Stimulated activated CD4-positive, alpha-beta T cell treated with anti-CD3 and anti-CD28 coated beads, Interleukin-1b, Interleukin-23, amount 100 ng/mL, for 1 hour (primary cell): ENCODE measurements around the gene MAGEL2.

Experiments
- DNase-seq, 2 donors: peaks; one replicate each; pipeline ENCODE4 v3.0.0-alpha.2; 2020; ENCODE audit warnings: low read depth in 2 of 2

Gene MAGEL2

DNA sequence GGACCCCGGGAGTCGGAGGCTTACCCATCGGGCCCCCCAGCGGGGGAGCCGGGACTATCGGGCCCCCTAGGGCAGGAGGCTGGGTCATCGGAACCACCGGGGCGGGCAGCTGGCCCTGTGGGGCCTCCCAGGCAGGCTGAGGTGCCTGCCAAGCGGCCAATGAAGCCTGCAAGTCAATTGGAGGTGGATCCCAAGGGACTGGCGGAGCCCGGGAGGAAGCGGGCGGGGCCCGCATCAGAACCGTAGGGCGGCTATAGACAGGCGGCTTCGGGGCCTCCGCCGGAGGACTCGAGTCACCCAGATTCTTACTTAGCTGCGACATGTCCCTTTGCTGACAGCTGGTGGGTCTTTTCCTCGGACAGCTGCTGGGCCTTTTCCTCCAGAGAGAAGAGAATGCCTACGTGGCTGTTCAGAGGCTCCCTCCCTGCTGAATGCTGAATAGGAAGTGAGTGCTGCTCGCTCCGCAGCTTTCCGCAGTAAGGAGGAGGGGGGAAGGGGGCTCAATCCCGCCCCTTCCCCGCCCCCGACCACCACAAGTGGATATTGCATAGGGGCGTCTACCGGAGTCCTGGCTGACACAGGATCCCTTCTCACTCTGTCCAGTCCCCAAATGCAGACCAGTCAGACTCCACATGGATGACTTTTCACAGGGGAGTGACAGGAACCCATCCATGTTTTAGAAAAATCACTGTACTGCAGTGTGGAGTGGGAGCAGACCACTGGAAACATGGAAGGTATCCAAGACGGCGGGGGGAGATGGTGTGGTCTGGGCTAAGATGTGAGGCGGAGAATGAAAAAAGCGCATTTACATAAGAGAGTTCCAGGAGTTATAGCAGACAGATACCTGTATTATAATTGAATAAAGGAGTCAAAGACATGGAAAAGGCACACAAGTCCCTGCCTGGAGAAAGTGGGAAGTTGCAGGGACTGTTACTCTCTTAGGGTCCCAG lies at the start of gene MAGEL2:
Gene MAGEL2 (minus strand): TSS at position 447 of the 950 bp plus-strand sequence. CDS start 125 bp downstream, at position 322.
- DNase-seq: no peak

DNA sequence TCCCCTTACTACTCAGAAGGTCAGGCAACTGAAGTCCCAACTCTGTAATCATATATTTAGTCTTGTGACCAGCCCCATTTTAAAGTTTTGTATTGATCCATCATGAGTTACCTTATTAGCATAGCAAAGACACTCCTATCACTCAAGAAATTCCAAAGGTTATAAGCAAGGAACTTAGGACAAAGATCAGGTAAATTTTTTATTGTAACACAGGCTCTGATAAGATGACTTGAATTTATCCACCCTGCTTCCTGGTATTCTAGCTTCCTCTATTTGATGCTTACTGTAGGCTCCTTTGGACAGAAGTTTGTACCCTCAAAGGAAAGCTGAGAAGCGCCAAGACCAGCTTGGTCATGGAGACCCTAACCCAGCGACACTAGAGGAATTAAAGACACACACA lies 47.6 kb upstream of the MAGEL2 start:
- DNase-seq: no peak

DNA sequence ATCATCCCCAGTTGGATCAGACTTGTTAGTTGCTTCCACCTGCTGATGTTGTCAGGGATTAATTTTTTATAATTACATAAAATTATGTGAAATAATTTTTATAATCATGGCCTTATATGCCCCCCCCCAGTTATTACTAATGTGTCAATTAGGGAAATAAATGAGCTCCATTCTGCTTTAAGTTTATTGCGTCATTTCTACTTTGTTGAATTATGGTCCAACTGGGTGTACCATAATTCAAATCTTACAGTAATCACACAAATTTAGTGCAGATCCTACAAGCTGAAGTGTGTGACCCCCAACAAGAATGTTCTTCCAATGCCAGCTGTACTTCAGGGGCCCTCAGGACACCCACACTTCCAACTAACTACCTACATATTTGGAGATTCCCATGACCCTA lies 46.9 kb upstream of the MAGEL2 start:
- DNase-seq: no peak

DNA sequence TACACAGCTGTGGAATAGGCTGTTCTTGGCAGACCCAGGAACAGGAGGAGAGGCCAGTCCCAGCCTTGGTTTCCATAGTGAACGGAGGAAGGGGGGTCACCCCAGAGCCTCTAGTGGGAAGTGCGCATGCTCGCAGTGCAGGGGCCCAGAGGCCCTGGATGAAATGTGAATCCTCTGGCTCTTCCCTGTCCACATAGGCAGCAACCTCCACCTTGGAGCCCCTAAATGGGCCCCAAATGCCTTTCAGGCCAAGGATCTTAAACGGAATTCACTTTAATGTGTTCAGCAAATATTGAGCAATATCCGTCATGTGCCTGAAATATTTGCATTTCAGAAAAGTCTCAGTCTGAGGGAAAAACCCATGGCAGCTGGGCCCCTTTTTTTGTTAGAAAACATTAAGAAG lies 42.8 kb upstream of the MAGEL2 start:
- no peak for DNase-seq

DNA sequence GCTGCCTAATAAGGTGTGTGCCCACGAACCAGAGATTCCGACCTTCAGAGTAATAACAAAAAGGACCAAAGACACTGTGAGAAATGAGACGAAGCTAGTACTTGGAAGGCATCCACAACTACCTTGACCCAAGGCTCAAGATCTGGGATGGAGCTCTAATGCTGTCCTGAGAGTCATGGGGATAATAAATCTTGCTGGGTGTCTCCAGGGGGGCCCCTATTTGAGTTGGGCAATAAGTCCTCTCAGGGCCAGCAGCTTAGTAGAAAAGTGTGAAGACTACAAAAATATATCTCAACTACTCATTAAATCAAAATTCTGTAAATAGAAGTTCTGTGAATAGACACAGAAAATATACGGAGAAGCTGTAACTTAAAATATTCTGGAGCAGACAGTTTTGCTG lies 42.3 kb upstream of the MAGEL2 start:
- DNase-seq: no peak

DNA sequence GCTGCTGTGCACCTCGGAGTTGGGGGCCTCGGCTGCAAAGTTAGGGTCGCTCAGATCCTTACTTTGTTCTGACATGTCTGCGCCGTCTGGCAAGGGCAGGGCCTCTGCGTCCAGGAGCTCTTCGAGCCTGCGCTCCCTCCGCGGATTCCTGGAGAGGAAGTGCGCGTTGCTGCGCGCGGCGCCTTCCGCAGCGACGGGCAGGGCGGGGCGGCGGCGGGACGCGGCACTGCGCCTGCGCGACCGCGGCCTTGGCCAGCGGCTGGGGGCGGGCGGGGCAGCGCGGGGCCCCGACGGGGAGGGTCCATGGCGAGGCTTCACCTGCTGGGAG lies 39.4 kb upstream of the MAGEL2 start, which contains the start of gene NDN:
Gene NDN (minus strand): TSS at position 163 of the 328 bp plus-strand sequence. CDS start 88 bp downstream, at position 75.
- no peak for DNase-seq

DNA sequence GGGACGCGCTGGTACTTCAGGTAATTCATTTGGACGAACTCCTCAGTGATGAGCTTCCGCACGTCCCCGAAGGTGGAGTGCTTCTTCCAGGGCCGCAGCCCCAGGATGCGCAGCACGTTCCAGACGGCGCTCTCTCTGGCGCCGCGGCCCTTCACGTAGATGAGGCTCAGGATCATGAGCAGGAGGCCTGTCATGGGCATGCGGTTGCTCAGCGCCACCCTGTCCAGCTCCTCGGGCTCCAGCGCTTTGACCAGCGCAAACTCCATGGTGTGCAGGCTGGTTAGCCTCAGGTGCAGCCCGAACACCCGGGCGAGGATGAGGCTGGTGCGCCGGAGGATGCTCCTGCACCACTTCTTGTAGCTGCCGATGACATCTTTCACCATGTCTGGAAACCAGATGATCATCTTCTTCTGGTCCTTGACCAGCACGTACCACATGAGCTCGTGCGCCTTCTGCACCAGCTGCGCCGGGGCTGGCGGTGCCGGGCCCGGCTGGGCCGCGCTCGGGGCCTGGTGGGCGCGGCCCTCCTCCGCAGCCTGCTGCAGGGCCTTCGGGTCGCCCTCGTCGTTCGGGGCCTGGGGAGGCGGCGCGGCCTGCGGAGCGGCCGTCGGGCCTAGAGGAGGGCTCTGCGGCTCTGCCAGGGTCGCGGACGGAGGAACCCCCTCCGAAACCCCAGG lies 38.9 kb upstream of the MAGEL2 start:
- no peak for DNase-seq

DNA sequence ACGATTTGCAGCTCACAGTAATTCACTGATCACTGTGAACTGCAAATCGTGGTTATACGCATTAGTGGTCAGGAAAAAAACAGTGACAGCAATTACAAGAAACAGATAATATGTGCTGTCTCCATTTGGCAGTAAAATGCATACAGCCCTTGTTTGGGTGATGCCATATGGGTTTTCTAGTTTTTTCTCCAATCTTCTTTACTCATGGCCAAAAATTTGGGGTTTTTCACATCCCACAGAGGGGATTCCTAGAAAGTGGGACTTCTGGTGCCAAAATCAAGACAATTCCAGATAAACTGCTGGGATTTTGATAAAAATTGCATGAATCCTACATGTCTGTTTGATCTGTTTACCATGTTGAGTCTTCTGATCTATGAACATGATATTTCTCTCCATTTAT lies 23.8 kb upstream of the MAGEL2 start:
- no peak for DNase-seq

DNA sequence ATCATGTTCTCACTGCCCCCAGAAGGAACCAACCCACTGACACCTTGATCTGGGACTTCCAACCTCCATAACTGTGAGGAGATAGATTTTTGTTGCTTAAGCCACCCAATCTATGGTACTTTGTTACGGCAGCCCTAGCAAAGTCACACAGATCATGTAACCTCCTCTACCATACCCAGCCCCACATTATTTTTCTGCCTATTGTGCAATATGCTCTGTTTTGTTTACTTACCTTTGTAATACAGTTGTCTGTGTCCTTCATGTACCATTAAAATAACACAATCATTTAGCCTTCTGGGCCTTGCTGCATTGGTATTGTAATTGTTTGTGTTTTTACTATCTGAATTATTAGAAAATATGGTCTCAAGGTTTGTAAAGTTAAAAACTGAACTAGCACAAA lies 23.3 kb upstream of the MAGEL2 start:
- DNase-seq: no peak

DNA sequence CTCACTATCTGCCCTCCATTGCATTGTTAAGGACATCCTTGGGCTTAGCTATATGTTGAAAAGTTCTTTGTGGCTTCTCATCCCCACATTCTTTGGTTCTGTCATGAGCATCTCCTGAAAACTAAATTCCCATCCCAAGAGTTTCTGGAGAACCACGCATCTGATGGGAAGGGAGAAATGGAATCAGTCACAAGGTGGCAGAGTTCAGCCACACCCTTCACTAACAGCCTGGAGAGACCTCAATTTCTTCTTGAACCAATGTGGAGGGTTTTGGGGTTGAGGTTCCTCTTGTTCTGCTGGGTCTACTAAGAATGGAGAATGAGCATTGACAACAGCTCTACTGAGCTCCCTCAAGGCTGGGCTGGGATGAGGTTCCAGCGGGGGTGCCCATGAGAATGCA lies 15.6 kb upstream of the MAGEL2 start:
- DNase-seq: no peak

DNA sequence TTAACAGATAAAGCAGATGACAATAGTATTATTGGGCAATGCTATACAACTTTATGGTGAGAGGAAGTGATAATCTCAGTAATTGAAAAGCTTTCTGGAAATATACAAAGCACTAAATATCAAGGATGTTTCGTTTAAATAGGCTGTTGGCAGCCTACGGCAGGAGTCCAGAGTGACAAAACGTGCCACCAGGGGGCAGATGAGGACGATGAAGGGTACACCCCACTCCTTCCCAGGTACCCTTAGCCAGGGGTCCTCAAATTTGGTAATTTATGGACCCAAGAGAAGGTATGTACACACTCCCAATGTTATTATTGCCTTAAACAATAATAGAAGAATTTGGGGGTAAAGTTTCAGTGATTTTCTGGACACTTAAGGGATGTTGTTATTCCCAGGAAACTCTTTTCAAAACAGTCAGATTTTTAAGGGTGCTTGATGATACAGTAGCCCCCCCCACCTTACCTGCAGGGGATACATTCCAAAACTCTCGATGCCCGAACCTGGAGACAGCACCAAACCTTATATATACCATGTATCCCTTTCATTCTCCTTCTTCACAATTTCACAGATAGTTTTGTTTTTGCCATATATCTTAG lies 1.4 kb upstream of the MAGEL2 start:
- DNase-seq: peak in 1 of 2 donors; percentile 16

DNA sequence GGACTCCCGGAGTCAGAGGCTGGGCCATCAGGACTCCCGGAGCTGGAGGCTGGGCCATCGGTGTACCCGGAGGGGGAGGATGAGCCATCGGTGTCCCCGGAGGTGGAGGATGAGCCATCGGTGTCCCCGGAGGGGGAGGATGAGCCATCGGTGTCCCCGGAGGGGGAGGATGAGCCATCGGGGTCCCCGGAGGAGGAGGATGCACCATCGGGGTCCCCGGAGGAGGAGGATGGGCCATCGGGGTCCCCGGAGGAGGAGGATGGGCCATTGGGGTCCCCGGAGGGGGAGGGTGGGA lies 719 bp downstream of the MAGEL2 start:
- DNase-seq: no peak

DNA sequence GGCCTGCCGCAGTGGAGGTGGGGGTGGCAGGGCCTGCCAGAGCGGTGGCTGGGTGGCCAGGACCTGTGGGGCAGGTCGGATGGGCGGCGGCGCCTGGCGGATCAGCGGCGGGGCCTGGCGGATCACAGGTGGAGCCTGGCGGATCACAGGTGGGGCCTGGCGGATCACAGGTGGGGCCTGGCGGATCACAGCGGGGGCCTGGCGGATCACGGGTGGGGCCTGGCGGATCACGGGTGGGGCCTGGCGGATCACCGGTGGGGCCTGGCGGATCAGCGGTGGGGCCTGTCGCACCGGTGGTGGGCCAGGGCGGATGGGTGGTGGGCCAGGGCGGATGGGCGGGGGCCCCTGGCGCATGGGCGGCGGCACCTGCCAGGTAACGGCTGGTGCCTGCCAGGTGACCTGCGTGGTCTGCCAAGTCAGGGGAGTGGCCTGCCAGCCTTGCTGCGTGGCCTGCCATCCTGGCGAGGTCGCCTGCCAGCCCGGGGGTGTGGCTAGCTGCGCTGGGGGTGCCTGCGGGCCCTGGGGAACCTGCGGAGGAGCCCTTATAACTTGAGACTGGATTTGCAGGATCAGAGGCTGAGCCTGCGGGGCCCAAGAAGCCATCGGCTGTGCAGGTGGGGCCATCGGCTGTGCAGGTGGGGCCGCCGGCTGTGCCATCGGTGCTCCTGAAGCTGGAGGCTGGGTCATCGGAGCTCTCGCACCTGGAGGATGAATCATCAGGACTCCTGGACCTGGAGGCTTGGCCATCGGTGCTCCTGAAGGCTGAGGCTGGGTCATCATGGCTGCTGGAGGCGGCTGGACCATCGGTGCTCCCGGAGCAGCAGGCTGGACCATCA lies 1.3 kb downstream of the MAGEL2 start:
- DNase-seq: no peak

DNA sequence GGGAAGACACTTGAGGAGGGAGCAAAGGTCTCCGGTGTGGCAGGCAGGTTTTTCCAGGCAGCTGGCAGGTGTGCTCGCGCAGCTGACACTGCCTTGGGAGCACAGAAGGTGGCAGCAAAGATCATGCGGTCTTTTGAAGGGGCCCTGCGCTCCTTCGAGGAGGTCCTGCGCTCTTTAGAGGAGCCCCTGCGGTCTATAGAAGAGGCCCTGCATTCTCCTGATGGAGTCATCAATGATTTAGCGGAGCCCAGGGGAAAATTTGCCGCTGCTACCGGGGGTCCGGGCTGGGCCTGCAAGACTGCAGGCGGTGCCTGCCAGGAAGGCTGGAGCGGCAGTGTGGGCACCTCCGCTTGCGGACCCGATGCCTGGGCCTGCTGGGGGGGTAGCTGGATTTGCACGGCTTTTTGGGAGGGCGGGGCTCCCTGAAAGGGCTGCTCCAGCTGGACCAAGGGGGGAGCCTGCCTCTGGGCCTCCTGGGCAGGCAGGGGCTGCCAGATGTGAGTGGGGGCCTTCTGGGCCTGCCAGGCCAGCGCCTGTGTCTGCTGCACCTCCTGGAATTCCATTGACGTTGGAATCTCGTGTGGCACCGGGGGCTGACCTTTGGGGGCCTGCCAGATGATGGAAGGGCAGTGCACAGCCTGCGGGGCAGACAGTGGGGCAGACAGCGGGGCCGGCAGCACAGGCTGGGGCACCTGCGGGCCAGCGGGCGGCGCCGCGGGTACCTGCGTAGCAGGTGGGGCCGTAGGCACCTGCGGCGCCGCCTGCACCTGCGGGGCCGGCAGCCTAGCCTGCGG lies 2.1 kb downstream of the MAGEL2 start:
- no peak for DNase-seq

DNA sequence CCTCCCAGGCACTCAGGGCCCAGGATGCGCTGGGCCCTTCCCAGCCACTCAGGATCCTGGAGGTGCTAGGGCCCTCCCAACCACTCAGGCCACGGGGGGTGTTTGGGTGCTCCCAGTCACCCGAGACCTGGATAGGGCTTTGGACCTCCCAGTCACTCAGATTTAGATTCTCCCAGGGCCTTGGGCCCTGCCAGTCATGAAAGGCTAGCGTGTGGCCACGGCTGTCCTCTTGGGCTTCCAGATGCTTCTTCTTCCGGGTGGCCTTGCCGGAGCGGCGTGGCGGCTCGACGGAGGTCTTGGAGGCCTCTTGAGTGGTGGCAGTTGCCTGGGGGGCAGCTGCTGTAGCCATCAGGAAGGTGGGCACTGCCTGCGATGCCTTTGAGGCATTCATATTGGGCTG lies 2.8 kb downstream of the MAGEL2 start:
- no peak for DNase-seq

DNA sequence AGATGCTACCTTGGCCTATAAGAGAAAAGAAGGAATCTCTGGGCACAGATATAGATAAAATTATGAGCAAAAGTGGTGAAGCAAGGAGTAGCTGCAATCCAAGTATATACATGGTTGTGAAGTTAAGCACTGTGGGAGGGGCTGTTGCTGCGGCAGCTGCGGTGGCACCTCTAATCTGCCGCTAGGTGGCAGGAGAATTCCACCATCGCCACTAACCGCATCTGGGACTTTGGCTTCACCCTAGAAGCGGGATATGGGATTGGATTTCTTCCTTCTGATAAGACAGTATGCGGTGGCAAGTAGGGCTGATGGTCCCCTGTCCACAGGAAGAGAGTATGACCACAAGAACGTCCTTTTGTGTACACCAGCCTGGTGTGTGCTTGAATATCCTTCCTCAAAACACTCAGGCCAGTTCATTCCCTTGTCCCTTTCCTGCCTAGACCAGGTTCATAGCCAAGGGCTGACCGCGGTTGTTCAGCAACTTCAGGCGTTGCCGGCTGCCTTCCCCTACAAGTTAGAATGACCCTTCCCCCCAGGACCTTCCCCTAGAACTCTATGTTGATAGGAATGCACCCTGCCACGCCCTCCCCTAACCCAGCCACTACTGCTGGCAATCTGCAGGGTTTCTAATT lies 5.1 kb downstream of the MAGEL2 start:
- DNase-seq: peak in 1 of 2 donors; percentile 8

DNA sequence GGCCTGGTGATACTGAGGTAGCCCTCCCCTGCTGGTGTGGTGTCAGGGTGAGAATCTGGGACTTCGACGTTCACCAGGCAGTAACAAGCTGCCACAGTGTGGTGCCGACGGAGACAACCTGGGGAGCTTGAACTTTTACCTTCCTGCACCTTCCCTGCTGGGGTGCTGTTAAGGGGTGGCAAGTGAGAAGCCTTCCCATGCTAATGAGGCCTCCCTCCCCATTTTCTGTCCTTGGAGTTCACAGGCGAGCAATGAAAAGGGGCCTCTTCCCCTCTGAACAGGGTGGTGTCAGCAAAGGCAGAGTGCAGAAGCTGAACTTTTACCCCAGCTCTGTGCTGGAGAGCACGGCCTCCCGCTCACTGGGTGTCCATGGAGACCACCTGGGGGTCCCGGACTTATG lies 13.5 kb downstream of the MAGEL2 start:
- no peak for DNase-seq

DNA sequence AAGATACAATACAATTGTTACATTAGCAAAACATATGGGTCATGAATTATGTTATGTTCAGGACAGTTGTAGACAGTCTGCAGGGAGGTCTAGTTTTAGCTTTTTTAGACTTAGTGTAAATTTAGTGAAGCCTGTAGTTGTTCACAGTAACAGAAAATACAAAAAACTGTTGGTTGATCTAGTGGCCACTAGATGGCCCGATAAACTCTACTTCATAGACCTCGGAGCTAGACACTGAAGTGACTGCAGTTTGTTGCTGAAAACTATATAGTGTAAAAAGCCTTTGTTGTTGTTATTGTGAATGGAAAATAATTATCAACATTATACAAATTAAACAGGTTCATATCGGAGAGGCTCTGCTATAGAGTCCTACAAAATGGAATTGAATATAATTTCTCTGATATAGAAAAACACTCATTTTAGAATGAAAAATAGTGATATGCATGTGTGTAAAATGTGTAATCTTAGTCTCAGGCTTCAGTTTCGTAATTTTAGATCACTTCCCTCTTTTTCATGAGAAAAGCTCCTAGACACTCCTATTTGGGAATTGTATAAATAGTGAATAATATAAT lies 18.3 kb downstream of the MAGEL2 start:
- DNase-seq: no peak

DNA sequence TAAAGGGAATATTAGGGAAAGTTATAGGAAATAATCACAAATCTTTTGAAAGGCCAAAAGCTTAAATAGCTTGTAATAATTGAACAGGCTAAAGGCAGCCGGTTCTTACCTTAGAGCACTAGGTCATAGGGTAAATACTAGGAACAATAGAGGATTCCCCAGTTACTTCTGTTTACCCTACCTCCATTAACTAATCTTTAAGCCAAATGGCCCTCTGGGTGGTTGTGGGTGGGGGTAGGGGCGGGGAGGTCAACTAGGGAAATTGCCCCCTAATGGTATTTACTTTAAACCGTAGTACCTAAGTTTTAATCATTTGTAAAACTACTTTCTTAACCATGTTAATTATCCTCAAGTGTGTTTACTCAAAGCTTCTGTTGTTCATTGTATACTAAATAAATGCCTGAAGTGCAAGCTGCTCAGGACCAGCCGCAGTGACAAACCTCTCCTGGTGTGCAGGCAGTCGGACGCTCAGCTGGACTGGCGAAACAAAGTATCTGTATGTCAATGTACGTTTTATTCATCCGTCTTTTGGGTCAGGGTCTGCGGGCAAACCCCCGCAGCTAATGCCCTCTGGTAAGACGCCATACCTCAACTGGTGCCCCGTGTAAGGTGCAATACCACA lies 18.9 kb downstream of the MAGEL2 start:
- DNase-seq: no peak

DNA sequence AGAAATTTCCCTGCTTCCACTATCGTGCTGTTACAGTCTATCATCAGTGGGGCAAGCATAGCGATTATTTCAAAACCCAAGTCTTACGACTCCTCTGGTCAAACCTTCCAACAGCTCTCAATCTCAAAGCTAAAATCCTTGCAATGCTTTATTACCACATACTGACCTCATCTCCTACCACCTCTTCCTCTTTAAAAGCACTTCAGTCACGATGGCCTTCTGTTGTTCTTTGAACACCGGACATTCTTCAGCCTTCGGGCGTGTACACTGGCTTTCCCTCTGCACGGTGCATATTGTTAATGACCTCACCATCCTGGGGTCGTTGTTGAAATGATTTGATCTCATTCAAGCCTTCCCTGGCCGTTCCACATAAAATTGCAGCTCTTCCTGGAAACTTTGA lies 31.1 kb downstream of the MAGEL2 start:
- no peak for DNase-seq
